Endothelial cell (in vitro differentiated cells): ENCODE results near the gene KAZN. TPM values are rescaled to one million over a fixed set of nuclear protein-coding genes. Genes with fewer than 3 reads are reported as not detected.

Experiments used
- DNase-seq: peaks from one replicate; pipeline ENCODE4 v3.0.0; 2021; ENCODE audit warnings: low spot score
- H3K27ac Mint-ChIP-seq: one replicate; pipeline ENCODE4 v1.8.0; 2021; ENCODE audit warnings: mixed read lengths, inconsistent platforms; ENCODE audit not compliant: unreplicated experiment
- H3K27me3 Mint-ChIP-seq: one replicate; pipeline ENCODE4 v1.8.0; 2021; ENCODE audit warnings: mild to moderate bottlenecking, moderate library complexity, mixed read lengths, inconsistent platforms; ENCODE audit not compliant: unreplicated experiment
- H3K36me3 Mint-ChIP-seq: one replicate; pipeline ENCODE4 v1.8.0; 2021; ENCODE audit warnings: mild to moderate bottlenecking, low read depth, mixed read lengths, inconsistent platforms; ENCODE audit not compliant: unreplicated experiment
- H3K4me1 Mint-ChIP-seq: one replicate; pipeline ENCODE4 v1.8.0; 2021; ENCODE audit warnings: mild to moderate bottlenecking, mixed read lengths, inconsistent platforms; ENCODE audit not compliant: unreplicated experiment
- H3K4me3 Mint-ChIP-seq: one replicate; pipeline ENCODE4 v1.8.0; 2021; ENCODE audit warnings: mild to moderate bottlenecking, mixed read lengths, inconsistent platforms; ENCODE audit not compliant: unreplicated experiment
- H3K9me3 Mint-ChIP-seq: one replicate; pipeline ENCODE4 v1.8.0; 2021; ENCODE audit warnings: mixed read lengths, inconsistent platforms; ENCODE audit not compliant: unreplicated experiment
- long read RNA-seq: library from polyadenylated mRNA; unstranded; transcript quantifications from one replicate; pipeline ENCODE4 v2.0.0, GENCODE V29; 2020; ENCODE audit not compliant: unreplicated experiment
- total RNA-seq: library from RNA; stranded (reverse); fragmentation: NEBNext Ultra II Directional; extraction: Animal tissue kit (Norgen Biotek cat#: 25700); gene quantifications from one replicate; pipeline ENCODE4 v1.2.1, GENCODE V29; 2021; ENCODE audit not compliant: unreplicated experiment
- TF ChIP-seq, protein P1 (sequence below): fragments of 200-600 bp; sonication (generic); IDR thresholded peaks from one replicate; pipeline ENCODE4 v1.5.0; 2021; ENCODE audit warnings: antibody characterized with exemption; ENCODE audit not compliant: unreplicated experiment

KAZN gene
- total RNA-seq: 10.1 TPM
- long read RNA-seq, partial matches to known transcripts: 0 of 2 reads
- long read RNA-seq, other reads (novel, unspliced or antisense): 2 of 2 reads

GRCh38 chr1:14598498-14599182 is at the start of gene KAZN:
TSS of gene KAZN (plus strand) at chr1:14598685.
- Mint-ChIP-seq H3K27me3 (peaks cover 9% of the 10 kb centered on the region), H3K9me3 (no peaks in the 10 kb centered on the region), H3K4me1 (peaks cover 13% of the 10 kb centered on the region), H3K36me3 (no peaks in the 10 kb centered on the region), H3K27ac (no peak within 1 kb of the TSS), H3K4me3 (peak within 1 kb of the TSS; percentile 79)
- DNase-seq: peak; percentile 45
- TF ChIP-seq, protein P1, sequence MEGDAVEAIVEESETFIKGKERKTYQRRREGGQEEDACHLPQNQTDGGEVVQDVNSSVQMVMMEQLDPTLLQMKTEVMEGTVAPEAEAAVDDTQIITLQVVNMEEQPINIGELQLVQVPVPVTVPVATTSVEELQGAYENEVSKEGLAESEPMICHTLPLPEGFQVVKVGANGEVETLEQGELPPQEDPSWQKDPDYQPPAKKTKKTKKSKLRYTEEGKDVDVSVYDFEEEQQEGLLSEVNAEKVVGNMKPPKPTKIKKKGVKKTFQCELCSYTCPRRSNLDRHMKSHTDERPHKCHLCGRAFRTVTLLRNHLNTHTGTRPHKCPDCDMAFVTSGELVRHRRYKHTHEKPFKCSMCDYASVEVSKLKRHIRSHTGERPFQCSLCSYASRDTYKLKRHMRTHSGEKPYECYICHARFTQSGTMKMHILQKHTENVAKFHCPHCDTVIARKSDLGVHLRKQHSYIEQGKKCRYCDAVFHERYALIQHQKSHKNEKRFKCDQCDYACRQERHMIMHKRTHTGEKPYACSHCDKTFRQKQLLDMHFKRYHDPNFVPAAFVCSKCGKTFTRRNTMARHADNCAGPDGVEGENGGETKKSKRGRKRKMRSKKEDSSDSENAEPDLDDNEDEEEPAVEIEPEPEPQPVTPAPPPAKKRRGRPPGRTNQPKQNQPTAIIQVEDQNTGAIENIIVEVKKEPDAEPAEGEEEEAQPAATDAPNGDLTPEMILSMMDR: peak; percentile 19

DNA sequence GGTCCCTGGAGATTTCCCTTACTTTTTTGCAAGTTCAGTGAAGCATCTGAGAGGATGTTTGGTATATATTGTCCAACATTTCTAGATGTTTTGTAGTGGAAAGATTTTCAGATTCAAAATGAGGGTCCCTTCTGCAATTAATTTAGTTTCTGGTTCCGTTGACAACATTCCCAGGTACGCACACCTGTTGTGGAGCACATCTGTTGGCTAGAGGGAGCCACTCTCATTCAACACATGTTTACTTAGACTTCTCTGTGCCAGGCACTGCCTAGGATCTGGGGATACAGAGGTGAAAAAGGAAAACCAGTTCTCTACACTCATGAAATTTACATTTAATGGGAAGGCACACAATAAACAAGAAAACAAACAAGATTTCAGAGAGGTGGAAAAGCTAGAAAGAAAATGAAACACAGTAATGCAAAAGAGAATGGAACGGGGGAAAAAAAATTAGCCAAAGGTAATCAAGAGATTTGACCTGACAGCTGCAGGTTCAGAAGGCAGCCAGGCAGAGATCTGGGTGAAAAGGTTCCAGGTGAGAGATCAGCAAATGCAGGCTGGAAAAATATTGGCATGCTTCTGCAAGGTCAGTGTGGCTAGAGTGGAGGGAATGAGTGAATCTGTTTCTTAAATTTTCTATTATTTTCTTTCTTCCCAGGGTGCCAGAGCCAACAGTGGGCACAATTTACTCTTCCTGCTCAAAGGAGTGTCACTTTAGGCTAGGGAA is 48.4 kb upstream of the KAZN start:
- TF ChIP-seq, protein P1: no peak
- Mint-ChIP-seq H3K36me3 (no peaks in the 10 kb centered on the region), H3K4me3 (no peak overlapping the region), H3K27me3 (no peaks in the 10 kb centered on the region), H3K4me1 (no peaks in the 10 kb centered on the region), H3K27ac (no peak overlapping the region), H3K9me3 (no peaks in the 10 kb centered on the region)
- DNase-seq: no peak

DNA sequence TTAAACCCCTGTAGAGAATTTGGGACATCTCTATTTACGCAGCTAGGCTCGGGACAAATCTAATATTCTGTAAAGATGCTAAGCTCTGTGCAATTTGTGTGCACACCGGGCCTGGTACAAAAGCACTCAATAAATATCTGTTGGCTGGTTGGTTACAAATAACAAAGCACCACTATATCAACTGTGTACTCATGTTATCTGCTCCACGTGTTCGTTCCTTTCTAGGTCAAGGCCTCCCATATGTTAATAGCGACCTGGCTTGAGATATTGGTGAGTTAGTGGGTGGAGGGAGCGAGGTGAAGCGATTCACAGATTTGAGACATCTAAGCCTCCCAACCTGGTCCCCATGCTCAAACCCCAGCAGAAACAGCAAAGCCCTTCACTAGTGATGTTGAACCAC is 47.1 kb upstream of the KAZN start:
- Mint-ChIP-seq H3K4me1 (no peaks in the 10 kb centered on the region), H3K36me3 (no peaks in the 10 kb centered on the region), H3K27ac (no peak overlapping the region), H3K4me3 (no peak overlapping the region), H3K9me3 (no peaks in the 10 kb centered on the region), H3K27me3 (no peaks in the 10 kb centered on the region)
- TF ChIP-seq, protein P1: no peak
- no peak for DNase-seq

DNA sequence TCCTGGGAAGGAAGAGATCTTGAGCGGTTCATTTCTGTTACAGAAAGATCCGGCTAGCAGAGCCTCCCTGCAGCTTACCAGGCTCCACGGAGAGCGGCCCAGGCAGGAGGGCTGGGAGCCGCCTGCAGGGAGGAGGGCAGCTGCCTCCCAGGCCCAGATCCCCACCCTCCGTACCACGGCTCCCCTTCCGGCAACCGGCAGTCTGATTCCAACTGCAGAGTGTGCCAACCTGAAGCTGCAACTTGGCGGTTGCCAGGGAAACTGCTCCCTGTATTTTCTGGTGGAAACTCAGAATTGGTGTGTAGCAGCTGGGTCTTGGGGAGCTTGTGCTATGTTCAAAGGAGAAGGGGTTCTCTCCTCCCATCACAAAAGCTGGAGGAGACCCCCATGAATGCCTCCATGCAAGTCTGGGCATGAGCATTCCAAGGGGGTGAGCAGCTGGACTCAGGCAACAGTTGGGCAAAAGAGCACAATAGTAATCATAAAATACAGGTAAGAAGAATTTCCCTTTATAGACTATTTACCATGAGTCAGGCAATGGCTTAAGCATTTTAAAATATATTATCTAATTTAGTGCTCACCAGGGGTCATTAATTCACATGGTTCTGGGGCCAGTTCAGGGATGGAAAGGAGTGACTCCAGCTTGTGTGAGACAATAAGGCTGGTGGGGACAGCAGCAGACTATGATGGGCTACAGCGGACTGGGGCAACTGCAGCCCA is 46.1 kb upstream of the KAZN start:
- no peaks in the 10 kb centered on the region for H3K27me3 Mint-ChIP-seq
- H3K4me1 Mint-ChIP-seq: no peaks in the 10 kb centered on the region
- H3K36me3 Mint-ChIP-seq: no peaks in the 10 kb centered on the region
- H3K27ac Mint-ChIP-seq: no peak overlapping the region
- TF ChIP-seq, protein P1: no peak
- no peak for DNase-seq
- H3K9me3 Mint-ChIP-seq: no peaks in the 10 kb centered on the region
- H3K4me3 Mint-ChIP-seq: no peak overlapping the region
